Measurements from ENCODE around the gene RAPGEF2. TPM values are rescaled to one million over a fixed set of nuclear protein-coding genes. Genes with fewer than 3 reads are reported as not detected.

RAPGEF2 gene
- total RNA-seq, 1 donor from 2014 or later = 32.4 TPM

- intact Hi-C loops (cut with DNase I) = no loop called here
- no peak for DNase-seq (ENCODE audit: extremely low spot score in 2 of 2)
- H3K4me3 ChIP-seq = peak overlapping the region in 1 of 2 donors; percentile 22
- no peak for TF ChIP-seq POLR2AphosphoS5 (IDR thresholded peaks at IDR 0.05; ENCODE audit: insufficient read depth in 1 of 2, low read depth in 1 of 2)
- no peaks in the 10 kb centered on the region for H3K27me3 ChIP-seq
- H3K36me3 ChIP-seq = no peaks in the 10 kb centered on the region
- H3K27ac ChIP-seq = peak overlapping the region; percentile 3
- H3K4me1 ChIP-seq = peaks cover 24% of the 10 kb centered on the region
- no peaks in the 10 kb centered on the region for H3K9me3 ChIP-seq
Observed at GRCh38 chr4:159227378-159227777, 124.5 kb downstream of the RAPGEF2 start.

DNA sequence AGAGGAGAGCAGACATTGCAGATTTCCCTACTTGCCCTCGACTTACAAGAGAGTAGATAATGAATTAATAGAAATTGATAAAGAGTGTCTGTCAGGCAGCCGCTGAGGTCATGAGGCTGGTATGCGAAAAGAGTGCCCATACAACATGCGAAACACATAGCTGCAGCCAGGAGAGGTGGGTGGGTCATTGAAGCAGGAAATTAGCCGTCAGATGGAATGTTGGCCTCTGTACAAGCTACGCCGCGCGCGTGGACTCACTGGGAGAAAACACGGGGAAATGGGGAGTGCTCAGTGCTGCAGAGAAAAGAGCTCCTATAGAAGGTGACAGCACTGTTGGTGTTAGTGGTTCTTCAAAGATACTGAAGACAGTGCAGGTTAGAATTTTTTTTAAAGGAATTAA, 125.1 kb downstream of the RAPGEF2 start:
- Histone ChIP-seq H3K4me3 (peak overlapping the region; percentile 9 to 22), H3K9me3 (no peaks in the 10 kb centered on the region), H3K36me3 (no peaks in the 10 kb centered on the region), H3K27ac (peak overlapping the region; percentile 3), H3K27me3 (no peaks in the 10 kb centered on the region), H3K4me1 (peaks cover 24% of the 10 kb centered on the region)
- DNase-seq (ENCODE audit: extremely low spot score in 2 of 2) = no peak
- intact Hi-C loops (cut with DNase I) = no loop called here
- TF ChIP-seq CTCF (IDR thresholded peaks at IDR 0.05) (no peak), POLR2AphosphoS5 (IDR thresholded peaks at IDR 0.05; ENCODE audit: insufficient read depth in 1 of 2, low read depth in 1 of 2) (peak in 1 of 2 donors; percentile 11)

GRCh38 chr4:159229164-159229563, 126.3 kb downstream of the RAPGEF2 start:
- Histone ChIP-seq H3K9me3 (no peaks in the 10 kb centered on the region), H3K27ac (no peak overlapping the region), H3K27me3 (no peaks in the 10 kb centered on the region), H3K36me3 (no peaks in the 10 kb centered on the region), H3K4me1 (peaks cover 24% of the 10 kb centered on the region), H3K4me3 (no peak overlapping the region)
- intact Hi-C loops (cut with DNase I) = no loop called here
- no peak for DNase-seq (ENCODE audit: extremely low spot score in 2 of 2)
- TF ChIP-seq POLR2AphosphoS5 (IDR thresholded peaks at IDR 0.05; ENCODE audit: insufficient read depth in 1 of 2, low read depth in 1 of 2) (no peak), POLR2A (IDR thresholded peaks at IDR 0.05) (no peak), CTCF (IDR thresholded peaks at IDR 0.05) (no peak)

DNA sequence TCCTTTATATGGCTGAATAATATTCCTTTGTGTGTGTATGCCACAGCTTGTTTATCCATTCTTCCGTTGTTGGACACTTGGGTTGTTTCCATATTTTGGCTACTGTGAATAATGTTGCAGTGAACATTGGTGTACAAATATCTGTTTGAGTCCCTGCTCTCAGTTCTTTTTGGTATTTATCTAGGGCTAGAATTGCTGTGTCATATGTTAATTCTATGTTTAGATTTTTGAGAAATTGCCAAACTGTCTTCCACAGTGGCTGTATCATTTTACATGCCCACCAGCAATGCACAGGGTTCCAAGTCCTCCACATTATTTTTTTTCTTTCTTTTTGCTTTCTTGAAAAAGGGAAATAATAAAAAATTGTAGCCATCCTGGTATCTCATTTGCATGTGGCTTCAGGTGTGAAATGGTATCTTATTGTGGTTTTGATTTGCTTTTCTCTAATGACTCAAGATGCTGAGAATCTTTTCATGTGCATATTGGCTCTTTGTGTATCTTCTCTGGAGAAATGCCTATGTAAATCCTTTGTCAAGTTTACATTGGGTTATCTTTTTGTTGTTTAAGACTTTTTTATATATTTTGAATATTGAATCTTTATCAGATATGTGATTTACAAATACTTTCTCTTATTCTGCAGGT, 129.7 kb downstream of the RAPGEF2 start:
- H3K4me1 ChIP-seq = peaks cover 22% of the 10 kb centered on the region
- H3K36me3 ChIP-seq = no peaks in the 10 kb centered on the region
- H3K9me3 ChIP-seq = no peaks in the 10 kb centered on the region
- no peaks in the 10 kb centered on the region for H3K27me3 ChIP-seq
- intact Hi-C loops (cut with DNase I) = no loop called here
- DNase-seq (ENCODE audit: extremely low spot score in 2 of 2) = no peak
- TF ChIP-seq CTCF (IDR thresholded peaks at IDR 0.05) (no peak), POLR2A (IDR thresholded peaks at IDR 0.05) (no peak), POLR2AphosphoS5 (IDR thresholded peaks at IDR 0.05; ENCODE audit: insufficient read depth in 1 of 2, low read depth in 1 of 2) (no peak)
- H3K4me3 ChIP-seq = no peak overlapping the region
- no peak overlapping the region for H3K27ac ChIP-seq

DNA sequence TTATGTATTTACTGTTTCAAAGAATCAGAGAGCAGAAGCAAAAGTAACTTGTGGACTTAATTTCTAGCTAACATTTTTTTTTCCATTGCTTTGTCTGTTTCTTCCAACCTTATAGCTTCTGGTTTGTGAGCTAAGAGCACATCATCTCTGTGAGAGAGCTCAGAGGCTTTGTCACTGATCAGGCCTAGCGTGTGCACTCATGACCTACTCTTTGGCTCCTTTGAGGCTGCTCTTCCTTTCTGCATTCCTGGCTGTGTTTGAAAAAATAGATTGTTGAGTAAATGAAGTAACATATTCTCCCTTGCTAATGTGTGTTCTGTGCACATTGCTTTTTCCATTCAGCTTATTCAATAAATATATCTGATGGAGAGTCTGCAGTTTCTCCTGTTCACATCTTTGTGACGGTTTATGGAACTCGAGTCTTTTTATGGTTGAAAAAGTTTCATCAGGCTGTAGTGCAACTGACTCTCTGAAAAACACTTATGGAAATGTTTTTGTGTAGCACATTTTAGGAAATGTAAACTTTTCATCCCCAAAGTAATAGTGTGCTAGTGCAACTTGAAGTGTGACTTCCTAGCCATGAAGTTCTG, 133.0 kb downstream of the RAPGEF2 start:
- TF ChIP-seq CTCF (IDR thresholded peaks at IDR 0.05) (no peak), POLR2AphosphoS5 (IDR thresholded peaks at IDR 0.05; ENCODE audit: insufficient read depth in 1 of 2, low read depth in 1 of 2) (no peak), POLR2A (IDR thresholded peaks at IDR 0.05) (no peak)
- Histone ChIP-seq H3K27ac (no peak overlapping the region), H3K27me3 (no peaks in the 10 kb centered on the region), H3K4me3 (no peak overlapping the region), H3K36me3 (no peaks in the 10 kb centered on the region), H3K4me1 (peaks cover 9% of the 10 kb centered on the region), H3K9me3 (no peaks in the 10 kb centered on the region)
- no peak for DNase-seq (ENCODE audit: extremely low spot score in 2 of 2)
- intact Hi-C loops (cut with DNase I) = no loop called here
